ENCODE data around the gene ADGRB3.

Gene ADGRB3

DNA sequence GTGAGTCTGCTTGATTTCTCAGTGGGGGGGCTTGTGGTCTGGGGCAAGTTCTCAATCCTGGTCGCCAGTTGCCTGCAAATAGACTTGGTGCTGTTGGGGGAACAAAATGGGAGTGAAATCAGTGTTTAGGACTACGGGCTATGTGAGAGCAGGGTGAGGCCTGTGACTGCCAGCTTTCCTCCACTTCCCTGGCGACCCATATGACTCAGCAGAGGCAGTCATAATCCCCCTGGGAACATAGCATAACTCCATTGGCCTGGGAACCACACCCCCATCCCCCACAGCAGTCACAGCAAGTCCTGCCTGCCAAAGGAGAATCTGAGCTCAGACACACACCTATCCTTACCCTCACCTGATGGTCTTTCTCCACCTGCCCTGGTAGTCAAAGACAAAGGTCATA lies 773.8 kb downstream of the ADGRB3 start:
- TF ChIP-seq, protein P1, sequence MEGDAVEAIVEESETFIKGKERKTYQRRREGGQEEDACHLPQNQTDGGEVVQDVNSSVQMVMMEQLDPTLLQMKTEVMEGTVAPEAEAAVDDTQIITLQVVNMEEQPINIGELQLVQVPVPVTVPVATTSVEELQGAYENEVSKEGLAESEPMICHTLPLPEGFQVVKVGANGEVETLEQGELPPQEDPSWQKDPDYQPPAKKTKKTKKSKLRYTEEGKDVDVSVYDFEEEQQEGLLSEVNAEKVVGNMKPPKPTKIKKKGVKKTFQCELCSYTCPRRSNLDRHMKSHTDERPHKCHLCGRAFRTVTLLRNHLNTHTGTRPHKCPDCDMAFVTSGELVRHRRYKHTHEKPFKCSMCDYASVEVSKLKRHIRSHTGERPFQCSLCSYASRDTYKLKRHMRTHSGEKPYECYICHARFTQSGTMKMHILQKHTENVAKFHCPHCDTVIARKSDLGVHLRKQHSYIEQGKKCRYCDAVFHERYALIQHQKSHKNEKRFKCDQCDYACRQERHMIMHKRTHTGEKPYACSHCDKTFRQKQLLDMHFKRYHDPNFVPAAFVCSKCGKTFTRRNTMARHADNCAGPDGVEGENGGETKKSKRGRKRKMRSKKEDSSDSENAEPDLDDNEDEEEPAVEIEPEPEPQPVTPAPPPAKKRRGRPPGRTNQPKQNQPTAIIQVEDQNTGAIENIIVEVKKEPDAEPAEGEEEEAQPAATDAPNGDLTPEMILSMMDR (IDR thresholded peaks at IDR 0.05): no peak
- H3K36me3 ChIP-seq (ENCODE audit: control insufficient read depth, insufficient read depth, low read length): no peaks in the 10 kb centered on the region
- H3K9ac ChIP-seq: no peak overlapping the region
- H3K27ac ChIP-seq: no peak overlapping the region
- no peaks in the 10 kb centered on the region for H3K4me1 ChIP-seq
- H3K4me3 ChIP-seq (ENCODE audit: low read depth, low read length): no peak overlapping the region
- H3K79me2 ChIP-seq: no peaks in the 10 kb centered on the region
- H3K9me3 ChIP-seq (ENCODE audit: control insufficient read depth, low read length): no peaks in the 10 kb centered on the region
- no peaks in the 10 kb centered on the region for H3K27me3 ChIP-seq (ENCODE audit: control insufficient read depth, insufficient read depth, low read length)
- no peak overlapping the region for H2AFZ ChIP-seq
- H3K4me2 ChIP-seq (ENCODE audit: low read length): no peak overlapping the region

DNA sequence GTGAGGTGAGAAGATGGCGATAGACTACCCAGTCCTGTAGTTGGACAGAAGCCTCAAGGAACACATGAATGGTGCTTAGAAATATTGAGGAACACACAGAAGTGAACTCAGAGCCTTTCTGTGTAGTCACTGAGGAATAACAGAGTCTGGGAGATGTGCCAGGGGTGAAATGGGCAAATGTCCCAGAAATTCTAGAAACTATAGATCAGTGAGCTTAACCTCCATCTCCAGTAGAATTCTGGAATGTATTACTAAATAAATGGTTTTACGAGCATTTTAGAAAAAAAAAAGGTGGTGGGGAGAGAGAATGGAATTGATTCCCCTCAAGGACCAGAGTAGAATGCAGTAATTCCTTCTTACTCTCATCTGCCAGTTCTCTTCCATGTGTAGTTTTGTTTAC lies 781.7 kb downstream of the ADGRB3 start:
- no peaks in the 10 kb centered on the region for H3K79me2 ChIP-seq
- H3K4me3 ChIP-seq (ENCODE audit: low read depth, low read length): no peak overlapping the region
- no peak overlapping the region for H3K4me2 ChIP-seq (ENCODE audit: low read length)
- H3K9me3 ChIP-seq (ENCODE audit: control insufficient read depth, low read length): no peaks in the 10 kb centered on the region
- H3K9ac ChIP-seq: no peak overlapping the region
- H3K27ac ChIP-seq: no peak overlapping the region
- TF ChIP-seq, protein P1 (IDR thresholded peaks at IDR 0.05): no peak
- H3K36me3 ChIP-seq (ENCODE audit: control insufficient read depth, insufficient read depth, low read length): no peaks in the 10 kb centered on the region
- no peak overlapping the region for H2AFZ ChIP-seq
- no peaks in the 10 kb centered on the region for H3K4me1 ChIP-seq
- no peaks in the 10 kb centered on the region for H3K27me3 ChIP-seq (ENCODE audit: control insufficient read depth, insufficient read depth, low read length)

DNA sequence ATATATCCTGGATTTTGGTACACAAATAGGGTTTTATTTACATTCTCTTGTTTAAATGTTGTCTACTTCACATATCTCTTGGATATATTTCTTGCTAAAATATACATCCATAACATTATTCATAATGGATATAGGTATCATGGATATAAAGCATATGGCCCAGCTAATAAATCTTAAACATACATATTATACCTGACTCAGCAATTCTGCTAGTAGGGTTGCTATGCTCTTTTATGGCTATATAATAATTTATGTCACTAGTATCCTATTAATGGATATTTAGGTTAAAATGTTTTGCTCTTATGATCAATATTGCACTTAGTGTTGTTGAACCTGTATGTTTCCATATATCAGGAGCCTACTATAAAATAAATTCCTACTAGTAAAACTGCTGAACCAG lies 786.2 kb downstream of the ADGRB3 start:
- Histone ChIP-seq H3K4me1 (no peaks in the 10 kb centered on the region), H3K27me3 (ENCODE audit: control insufficient read depth, insufficient read depth, low read length) (no peaks in the 10 kb centered on the region), H2AFZ (no peak overlapping the region), H3K79me2 (no peaks in the 10 kb centered on the region), H3K9ac (no peak overlapping the region), H3K27ac (no peak overlapping the region), H3K4me2 (ENCODE audit: low read length) (no peak overlapping the region), H3K36me3 (ENCODE audit: control insufficient read depth, insufficient read depth, low read length) (no peaks in the 10 kb centered on the region), H3K9me3 (ENCODE audit: control insufficient read depth, low read length) (no peaks in the 10 kb centered on the region), H3K4me3 (ENCODE audit: low read depth, low read length) (no peak overlapping the region)
- TF ChIP-seq, protein P1 (IDR thresholded peaks at IDR 0.05): no peak

DNA sequence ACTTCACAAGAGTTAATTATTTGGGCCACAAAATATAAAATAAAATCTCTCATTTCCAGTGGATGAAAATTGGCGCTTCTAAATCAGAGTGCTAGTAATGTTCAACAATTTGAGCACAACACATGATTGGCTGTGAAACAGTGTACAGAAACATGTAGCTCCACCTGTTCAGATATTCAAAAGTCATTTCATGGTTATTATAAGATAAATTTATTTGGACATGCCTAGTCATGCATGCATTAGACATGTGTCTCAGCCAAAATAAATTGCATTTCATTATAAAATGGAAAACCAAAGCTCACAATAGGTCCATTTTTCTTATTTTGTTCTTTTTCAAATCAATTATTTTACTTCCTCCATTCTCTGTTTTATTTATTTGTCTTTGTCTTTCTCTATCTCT lies 786.9 kb downstream of the ADGRB3 start:
- H2AFZ ChIP-seq: no peak overlapping the region
- no peak overlapping the region for H3K9ac ChIP-seq
- no peaks in the 10 kb centered on the region for H3K4me1 ChIP-seq
- H3K4me2 ChIP-seq (ENCODE audit: low read length): no peak overlapping the region
- no peaks in the 10 kb centered on the region for H3K9me3 ChIP-seq (ENCODE audit: control insufficient read depth, low read length)
- no peak overlapping the region for H3K27ac ChIP-seq
- H3K36me3 ChIP-seq (ENCODE audit: control insufficient read depth, insufficient read depth, low read length): no peaks in the 10 kb centered on the region
- H3K4me3 ChIP-seq (ENCODE audit: low read depth, low read length): no peak overlapping the region
- no peaks in the 10 kb centered on the region for H3K27me3 ChIP-seq (ENCODE audit: control insufficient read depth, insufficient read depth, low read length)
- H3K79me2 ChIP-seq: no peaks in the 10 kb centered on the region
- TF ChIP-seq, protein P1 (IDR thresholded peaks at IDR 0.05): no peak

DNA sequence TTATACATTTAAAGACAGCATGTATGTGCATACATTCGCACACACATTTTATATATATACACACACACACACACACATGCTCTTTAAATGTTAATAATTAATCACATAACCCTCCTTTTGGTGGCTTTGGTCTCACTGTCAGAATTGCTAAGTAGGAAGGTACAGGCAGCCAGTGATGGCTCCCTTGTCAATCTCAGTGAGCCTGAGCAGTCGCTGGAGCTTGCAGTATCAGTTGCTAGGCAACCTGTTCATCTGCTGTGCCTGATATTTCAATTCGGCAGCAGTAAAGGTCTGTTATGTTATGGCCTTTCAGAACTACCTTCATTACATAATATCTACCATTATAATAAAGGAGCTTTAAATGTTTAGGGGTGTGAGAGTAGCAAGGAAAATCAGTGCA lies 787.4 kb downstream of the ADGRB3 start:
- Histone ChIP-seq H3K79me2 (no peaks in the 10 kb centered on the region), H3K4me3 (ENCODE audit: low read depth, low read length) (no peak overlapping the region), H2AFZ (no peak overlapping the region), H3K4me2 (ENCODE audit: low read length) (no peak overlapping the region), H3K36me3 (ENCODE audit: control insufficient read depth, insufficient read depth, low read length) (no peaks in the 10 kb centered on the region), H3K27ac (no peak overlapping the region), H3K9me3 (ENCODE audit: control insufficient read depth, low read length) (no peaks in the 10 kb centered on the region), H3K9ac (no peak overlapping the region), H3K4me1 (no peaks in the 10 kb centered on the region), H3K27me3 (ENCODE audit: control insufficient read depth, insufficient read depth, low read length) (no peaks in the 10 kb centered on the region)
- TF ChIP-seq, protein P1 (IDR thresholded peaks at IDR 0.05): no peak
